GF-D8 (cell line): ENCODE measurements around the gene TCAF1.
"Not testable (repeated sequence)": the region's sequence is repeated elsewhere in the genome, so short reads cannot be mapped to it uniquely, and the experiment has no call there.

Source experiments
- DNase-seq: peaks from one replicate; lab custom pipeline; 2025; lab: John Stamatoyannopoulos, UW

Gene TCAF1

GRCh38 chr7:143902332-143902899 is 440 bp upstream of the TCAF1 start:
- no peak for DNase-seq

GRCh38 chr7:143901332-143901667 is 676 bp downstream of the TCAF1 start:
- DNase-seq, result no peak

GRCh38 chr7:143900230-143900766 is 1.7 kb downstream of the TCAF1 start:
- no peak for DNase-seq

DNA sequence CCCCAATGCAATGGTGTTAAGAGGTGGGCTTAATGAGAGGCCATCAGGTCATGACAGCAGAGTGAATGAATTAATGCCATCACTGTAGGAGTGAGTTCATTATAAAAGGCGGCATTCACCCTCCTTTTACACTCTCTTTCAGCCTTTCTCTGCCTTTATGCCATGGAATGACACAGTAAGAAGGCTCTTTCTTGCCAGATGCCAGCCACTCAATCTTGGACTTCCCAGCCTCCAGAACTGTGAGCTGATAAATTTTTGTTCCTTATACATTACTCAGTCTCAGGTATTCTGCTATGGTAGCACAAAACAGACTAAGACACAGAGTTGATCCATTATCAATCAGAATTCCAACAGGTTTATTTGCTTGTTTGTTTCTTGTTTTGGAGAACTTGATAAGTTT is 3.2 kb downstream of the TCAF1 start:
- DNase-seq, result no peak

GRCh38 chr7:143896667-143897066 is 5.3 kb downstream of the TCAF1 start:
- DNase-seq, result no peak

GRCh38 chr7:143892527-143893300 is 9.3 kb downstream of the TCAF1 start:
- peak; percentile 35 for DNase-seq

DNA sequence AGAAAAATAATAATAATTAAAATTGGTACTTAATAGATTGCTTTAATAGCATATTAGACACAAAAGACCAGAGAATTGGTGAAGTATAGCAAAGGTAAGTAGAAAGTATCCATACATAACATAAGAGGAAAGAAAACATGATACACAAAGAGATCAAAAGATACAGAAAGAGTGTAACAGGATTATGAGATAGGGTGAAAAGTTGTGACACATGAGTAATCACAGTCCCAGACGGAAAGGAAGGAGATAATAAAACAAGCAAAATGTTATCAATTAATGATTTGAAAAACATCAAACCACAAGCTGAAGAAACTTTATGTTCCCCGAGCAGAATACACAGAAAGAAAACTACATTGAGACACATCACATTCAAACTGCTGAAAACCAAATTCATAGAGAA is 10.5 kb downstream of the TCAF1 start:
- no peak for DNase-seq

DNA sequence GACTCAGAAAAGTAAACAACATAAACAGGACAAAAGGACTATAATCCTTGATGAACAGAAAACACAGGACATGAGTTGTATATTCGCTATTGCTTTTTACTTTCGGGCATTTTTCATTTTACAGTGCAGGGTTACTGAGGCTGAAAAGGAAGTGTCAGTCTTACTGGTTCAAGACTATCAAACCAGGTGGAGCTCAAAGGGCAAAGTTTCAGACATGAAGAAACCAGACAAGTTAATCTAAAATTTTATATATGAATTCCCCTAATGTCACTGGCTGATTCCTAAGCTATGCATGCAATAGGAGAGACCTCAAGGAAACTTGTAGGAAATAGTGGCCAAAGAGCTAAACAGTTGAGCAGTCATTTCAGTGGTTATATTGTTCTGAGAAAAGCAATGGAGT is 11.4 kb downstream of the TCAF1 start:
- DNase-seq, result no peak

DNA sequence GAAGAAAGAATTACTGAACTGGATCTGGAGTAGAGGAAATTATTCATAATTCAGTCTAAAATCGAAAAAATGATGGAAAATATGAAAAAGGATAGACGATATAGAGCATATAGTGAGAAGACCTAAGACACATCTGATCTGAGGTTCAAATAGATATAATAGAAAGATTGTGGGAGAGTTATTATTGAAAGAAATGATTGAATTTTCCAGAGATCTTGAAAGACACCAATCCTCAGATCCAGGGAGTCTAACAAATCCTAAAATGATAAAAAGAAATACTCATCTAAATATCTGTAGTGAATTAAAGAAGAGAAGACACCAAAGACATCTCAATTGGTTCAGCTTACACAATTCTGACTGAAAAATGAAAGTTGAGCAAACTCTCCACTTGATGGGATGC is 12.9 kb downstream of the TCAF1 start:
- DNase-seq, result no peak

DNA sequence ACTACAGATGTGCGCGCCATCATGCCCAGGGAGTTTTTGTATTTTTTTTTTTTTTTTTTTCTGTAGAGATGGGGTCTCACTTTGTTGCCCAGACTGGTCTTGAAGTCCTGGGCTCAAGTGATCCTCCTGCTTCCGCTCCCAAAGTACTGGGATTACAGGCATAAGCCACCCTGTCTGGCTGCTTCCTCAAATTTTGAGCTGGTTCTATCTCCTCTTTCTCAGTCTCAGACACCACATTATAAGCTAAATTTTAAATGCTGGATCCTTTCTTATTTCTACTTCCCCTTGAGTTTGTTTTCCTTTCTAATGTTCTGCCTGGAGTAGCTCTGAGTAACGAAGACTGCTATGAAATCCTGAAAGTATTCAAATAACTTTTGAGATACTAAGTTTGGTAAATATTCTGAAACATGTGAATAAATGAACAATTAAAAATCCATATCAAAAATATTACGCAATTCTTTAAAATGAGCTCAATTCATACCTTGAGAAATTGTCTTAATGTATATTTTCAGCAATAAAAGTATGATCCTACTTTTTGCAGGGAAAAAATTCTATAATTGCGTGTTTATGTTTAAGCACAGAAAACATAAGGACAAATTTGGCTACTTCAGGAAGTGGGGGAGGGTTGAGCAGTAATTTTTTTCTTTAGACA is 15.0 kb downstream of the TCAF1 start:
- no peak for DNase-seq

GRCh38 chr7:143885951-143886350 is 16.0 kb downstream of the TCAF1 start:
- no peak for DNase-seq

- DNase-seq, result no peak
These were observed 16.9 kb downstream of the TCAF1 start for GRCh38 chr7:143884969-143885559.

- no peak for DNase-seq
These were observed 17.6 kb downstream of the TCAF1 start for GRCh38 chr7:143884241-143884968.

DNA sequence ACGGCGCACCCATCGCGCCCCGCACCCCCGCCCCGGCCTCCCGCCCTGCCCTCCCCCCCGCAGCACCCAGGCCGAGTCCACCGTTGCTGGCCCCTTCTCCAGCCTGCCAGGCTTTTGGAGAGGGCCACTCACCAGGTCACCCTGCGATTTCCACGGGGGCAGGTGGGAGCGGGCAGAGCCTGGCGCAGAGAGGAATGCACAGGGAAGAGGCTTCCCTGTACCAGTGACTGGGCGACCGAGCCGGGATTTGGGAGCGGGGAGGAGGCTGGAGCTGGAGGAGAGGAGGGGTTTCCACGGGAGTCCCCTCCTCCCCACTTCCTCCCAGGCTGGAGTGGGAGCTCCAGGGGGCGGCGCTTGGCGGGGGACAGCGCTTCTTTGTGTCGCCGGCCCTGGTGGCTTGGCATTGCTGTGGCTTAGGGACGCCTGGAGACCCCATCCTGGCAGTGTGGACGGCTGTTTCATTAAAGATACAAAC is 19.3 kb downstream of the TCAF1 start:
- DNase-seq, result no peak

DNA sequence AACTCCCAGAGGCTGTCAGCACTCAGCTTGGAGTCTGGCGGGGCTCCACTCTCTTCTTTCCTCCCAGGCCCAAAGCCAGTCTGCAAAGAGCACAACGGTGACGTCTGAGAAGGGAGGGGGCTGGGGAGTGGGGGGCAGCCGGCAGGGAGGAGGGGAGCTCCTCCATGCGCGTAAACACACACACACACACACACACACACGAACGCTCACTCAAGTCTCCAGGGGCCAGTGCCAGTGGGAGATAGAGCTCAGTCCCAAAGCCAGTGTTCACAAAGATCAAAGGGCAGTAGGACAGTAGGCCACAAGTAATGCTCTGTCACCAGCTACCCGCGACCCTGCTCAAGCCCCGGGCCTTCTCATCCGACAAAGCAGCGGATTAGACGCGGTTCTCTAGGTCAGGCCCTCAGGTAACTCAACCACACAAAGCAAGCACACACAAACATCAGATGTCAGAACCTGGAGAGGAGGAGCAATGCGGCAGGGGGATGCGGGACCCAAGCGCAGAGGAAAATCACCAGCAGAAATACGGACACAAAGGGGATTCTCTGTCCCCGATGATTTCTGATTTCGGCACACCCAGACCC is 19.9 kb downstream of the TCAF1 start:
- no peak for DNase-seq

DNA sequence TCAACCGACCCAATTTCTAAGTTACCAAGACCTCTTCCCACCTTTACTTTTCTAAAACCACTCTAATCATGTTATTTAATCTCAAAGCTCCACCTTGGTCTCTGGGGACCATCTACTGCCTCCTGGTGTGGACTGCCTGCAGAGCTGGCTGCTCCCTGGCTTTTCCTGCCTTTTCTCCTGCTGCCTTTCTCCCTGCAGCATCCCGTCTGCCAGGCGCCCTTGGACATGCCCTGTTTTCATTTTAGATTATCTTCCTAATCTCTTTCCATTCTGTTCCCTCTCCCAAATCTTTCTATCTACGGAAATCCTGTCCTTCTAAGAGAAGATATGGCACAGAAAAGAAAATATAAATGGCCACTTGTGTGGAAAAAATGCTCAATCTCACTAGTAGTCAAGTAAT is 23.1 kb downstream of the TCAF1 start:
- DNase-seq, result no peak

- DNase-seq, result no peak
These were observed 24.9 kb downstream of the TCAF1 start for GRCh38 chr7:143877098-143877497.

- DNase-seq, result no peak
These were observed 25.8 kb downstream of the TCAF1 start for GRCh38 chr7:143876218-143876617.

DNA sequence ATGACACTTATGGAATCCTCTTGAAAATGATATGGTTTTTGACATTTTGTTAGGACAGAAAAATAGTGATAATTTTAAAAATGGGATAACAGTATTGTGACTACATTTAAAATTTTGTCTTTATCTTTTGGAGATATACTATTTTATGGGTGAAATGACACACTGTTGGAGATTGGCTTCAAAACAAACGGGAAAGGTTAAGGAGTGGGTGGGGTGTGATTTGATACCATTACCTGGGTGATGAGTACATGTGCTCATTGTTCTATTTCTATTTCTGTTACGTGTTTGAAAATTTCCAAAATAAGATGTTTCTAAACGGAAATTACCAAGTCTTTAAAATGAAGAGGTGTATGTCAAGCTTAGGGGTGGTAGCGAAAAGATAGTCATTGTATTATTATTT is 28.7 kb downstream of the TCAF1 start:
- not testable (repeated sequence) for DNase-seq

DNA sequence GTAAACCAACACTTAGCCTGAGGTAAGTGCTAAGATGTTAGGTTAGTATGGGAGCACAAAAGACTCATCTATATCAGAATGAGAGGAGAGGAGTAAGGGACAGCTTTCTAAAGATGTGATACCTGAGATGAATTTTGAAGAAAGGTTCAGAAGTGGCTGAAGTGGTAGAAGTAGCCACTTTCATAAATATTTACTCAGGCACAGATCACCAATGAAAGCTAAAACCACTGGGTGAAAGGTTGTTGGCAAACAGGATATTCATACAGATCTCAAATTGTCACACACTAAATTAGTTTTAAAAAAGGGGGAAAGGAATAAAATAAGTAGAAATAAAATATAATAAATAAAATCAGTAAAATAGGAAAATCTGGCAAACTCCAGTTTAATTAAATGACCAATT is 30.4 kb downstream of the TCAF1 start:
- DNase-seq, result not testable (repeated sequence)

DNA sequence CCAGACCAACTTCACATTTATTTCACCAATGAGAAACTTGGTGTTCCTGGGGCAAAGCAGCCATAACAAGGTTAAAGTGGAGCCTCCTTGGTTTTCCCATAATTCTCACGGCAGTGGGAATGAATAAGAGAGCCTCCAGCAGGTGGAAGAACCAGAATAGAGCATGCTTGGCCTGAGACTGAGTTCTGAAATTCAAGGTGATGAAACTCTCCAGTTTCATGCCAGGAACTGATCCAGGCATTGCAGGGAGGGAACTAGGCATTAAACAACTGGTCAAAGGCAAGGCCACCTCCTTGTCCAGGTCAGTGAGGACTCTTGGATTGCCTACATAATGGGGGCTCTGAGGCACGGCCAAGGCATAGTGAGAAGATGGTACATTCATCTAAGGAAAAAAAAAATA is 44.0 kb downstream of the TCAF1 start:
- not testable (repeated sequence) for DNase-seq

DNA sequence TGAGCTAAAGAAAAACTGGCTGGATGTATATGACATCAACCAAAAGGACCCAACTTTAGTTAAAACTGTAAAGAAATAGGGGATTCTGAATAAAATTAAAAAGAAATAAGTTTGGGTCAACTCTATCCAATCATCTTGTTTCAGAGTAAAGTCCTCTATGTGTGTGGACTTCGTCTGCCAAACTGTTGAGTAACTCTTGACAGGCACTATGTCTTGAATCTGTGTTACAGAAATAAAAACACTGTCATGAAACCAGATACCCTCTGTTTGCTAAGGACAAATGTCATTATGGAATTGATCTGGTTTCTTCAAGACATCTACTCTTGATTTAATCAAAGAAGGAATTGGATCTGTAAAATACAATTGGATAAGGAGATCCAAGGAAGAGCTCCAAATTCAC is 46.5 kb downstream of the TCAF1 start:
- not testable (repeated sequence) for DNase-seq
